ENCODE results near the gene EPHA6.
"Not testable (repeated sequence)": the region's sequence is repeated elsewhere in the genome, so short reads cannot be mapped to it uniquely, and the experiment has no call there.

The EPHA6 gene

DNA sequence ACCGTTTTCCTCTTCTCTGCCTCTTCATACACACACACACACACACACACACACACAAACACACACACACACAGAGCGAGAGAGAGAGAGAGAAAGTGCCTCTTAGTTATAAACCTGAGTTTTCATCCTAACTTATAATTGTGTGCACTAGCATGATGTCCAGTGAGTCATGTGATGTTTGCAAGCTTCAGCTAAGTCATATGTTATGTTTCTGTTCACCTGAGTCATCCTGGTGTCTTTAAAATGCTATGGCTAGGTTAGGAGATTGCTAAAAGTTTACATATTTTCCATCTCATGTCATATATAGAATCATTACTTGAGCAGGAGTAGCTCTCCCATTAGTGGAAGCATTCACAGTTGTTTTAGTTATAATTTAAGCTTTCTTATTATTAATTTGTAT, 155.8 kb downstream of the EPHA6 start:
- no peak for DNase-seq (ENCODE audit: extremely low spot score)
- ChIA-PET CTCF (no interaction called here), POLR2A (no interaction called here)
- no peak for TF ChIP-seq ELF4 (IDR thresholded peaks at IDR 0.05)
- TF ChIP-seq FOXA1 (IDR thresholded peaks at IDR 0.05), result no peak
- no peak for TF ChIP-seq L3MBTL2 (conservative IDR thresholded peaks at IDR 0.05)
- TF ChIP-seq, protein P1, sequence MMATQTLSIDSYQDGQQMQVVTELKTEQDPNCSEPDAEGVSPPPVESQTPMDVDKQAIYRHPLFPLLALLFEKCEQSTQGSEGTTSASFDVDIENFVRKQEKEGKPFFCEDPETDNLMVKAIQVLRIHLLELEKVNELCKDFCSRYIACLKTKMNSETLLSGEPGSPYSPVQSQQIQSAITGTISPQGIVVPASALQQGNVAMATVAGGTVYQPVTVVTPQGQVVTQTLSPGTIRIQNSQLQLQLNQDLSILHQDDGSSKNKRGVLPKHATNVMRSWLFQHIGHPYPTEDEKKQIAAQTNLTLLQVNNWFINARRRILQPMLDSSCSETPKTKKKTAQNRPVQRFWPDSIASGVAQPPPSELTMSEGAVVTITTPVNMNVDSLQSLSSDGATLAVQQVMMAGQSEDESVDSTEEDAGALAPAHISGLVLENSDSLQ (IDR thresholded peaks at IDR 0.05), result no peak
- no peak for TF ChIP-seq TARDBP (IDR thresholded peaks at IDR 0.05)
- TF ChIP-seq HDGF (IDR thresholded peaks at IDR 0.05; ENCODE audit: borderline replicate concordance), result no peak
- TF ChIP-seq ZNF384 (IDR thresholded peaks at IDR 0.05), result no peak
- no peak for TF ChIP-seq NFRKB (IDR thresholded peaks at IDR 0.05)
- no peak for TF ChIP-seq LEF1 (IDR thresholded peaks at IDR 0.05; ENCODE audit: borderline replicate concordance)
- no peak for TF ChIP-seq ARNT (IDR thresholded peaks at IDR 0.05)

DNA sequence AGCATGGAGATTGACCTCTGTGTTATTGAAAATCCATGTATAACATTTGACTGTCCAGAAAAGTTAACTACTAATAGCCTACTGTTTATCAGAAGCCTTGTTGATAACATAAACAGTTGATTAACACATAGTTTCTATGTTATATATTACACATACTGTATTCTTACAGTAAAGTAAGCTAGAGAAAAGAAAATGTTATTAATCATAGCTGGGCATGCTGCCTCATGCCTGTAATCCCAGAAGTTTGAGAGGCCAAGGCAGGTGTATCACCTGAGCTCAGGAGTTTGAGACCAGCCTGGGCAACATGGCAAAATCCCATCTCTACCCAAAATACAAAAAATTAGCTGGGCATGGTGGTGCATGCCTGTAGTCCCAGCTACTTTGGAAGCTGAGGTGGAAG, 163.3 kb downstream of the EPHA6 start:
- ChIA-PET CTCF (no interaction called here), POLR2A (no interaction called here)
- no peak for DNase-seq (ENCODE audit: extremely low spot score)
- TF ChIP-seq FOXK2 (IDR thresholded peaks at IDR 0.05), result no peak
- TF ChIP-seq HDGF (IDR thresholded peaks at IDR 0.05; ENCODE audit: borderline replicate concordance), result no peak
- TF ChIP-seq FOXM1 (IDR thresholded peaks at IDR 0.05; ENCODE audit: borderline replicate concordance), result no peak

DNA sequence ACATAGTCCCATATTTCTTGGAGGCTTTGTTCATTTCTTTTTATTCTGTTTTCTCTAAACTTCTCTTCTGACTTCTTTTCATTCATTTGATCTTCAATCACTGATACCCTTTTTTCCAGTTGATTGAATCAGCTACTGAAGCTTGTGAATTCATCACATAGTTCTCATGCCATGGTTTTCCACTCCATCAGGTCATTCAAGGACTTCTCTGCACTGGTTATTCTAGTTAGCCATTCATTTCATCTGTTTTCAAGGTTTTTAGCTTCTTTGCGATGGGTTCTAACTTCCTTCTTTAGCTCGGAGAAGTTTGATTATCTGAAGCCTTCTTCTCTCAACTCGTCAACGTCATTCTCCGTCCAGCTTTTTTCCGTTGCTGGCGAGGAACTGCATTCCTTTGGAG, 169.3 kb downstream of the EPHA6 start:
- CTCF ChIA-PET; POLR2A ChIA-PET; DNase-seq (ENCODE audit: extremely low spot score): not testable (repeated sequence)

- TF ChIP-seq ZNF384 (IDR thresholded peaks at IDR 0.05), result no peak
- CTCF ChIA-PET, result no interaction called here
- POLR2A ChIA-PET, result no interaction called here
- DNase-seq (ENCODE audit: extremely low spot score), result no peak
These were observed 171.8 kb downstream of the EPHA6 start for GRCh38 chr3:96986241-96986640.

DNA sequence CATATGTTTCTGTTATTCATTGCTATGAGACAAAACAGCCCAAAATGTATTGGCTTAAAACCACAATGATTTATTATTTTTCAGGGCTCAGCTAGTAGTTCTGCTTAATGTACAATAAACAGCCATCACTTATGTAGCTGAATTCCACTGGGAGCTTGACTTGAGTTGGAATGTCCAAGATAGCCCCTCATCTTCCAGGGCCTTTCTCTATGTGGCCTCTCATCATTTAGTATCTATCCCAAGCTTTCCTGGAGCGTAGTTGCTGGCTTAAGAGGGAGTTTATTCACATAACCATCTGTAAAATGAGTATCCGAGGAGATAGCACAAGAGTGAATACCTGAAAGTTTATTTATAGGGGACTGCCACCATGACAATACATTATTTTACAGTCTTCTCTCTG, 176.8 kb downstream of the EPHA6 start:
- ChIA-PET CTCF (no interaction called here), POLR2A (no interaction called here)
- TF ChIP-seq, protein P1 (IDR thresholded peaks at IDR 0.05), result no peak
- TF ChIP-seq BHLHE40 (IDR thresholded peaks at IDR 0.05; ENCODE audit: borderline replicate concordance) (no peak), LEF1 (IDR thresholded peaks at IDR 0.05; ENCODE audit: borderline replicate concordance) (no peak), ARNT (IDR thresholded peaks at IDR 0.05) (no peak), ZNF384 (IDR thresholded peaks at IDR 0.05) (no peak), FOXA1 (IDR thresholded peaks at IDR 0.05) (no peak), SUZ12 (IDR thresholded peaks at IDR 0.05) (no peak), CTBP1 (IDR thresholded peaks at IDR 0.05; ENCODE audit: borderline replicate concordance) (no peak), ELF4 (IDR thresholded peaks at IDR 0.05) (no peak), SP1 (IDR thresholded peaks at IDR 0.05) (no peak), TARDBP (IDR thresholded peaks at IDR 0.05) (no peak), FOXK2 (IDR thresholded peaks at IDR 0.05) (no peak), HDGF (IDR thresholded peaks at IDR 0.05; ENCODE audit: borderline replicate concordance) (no peak)
- DNase-seq (ENCODE audit: extremely low spot score), result no peak

DNA sequence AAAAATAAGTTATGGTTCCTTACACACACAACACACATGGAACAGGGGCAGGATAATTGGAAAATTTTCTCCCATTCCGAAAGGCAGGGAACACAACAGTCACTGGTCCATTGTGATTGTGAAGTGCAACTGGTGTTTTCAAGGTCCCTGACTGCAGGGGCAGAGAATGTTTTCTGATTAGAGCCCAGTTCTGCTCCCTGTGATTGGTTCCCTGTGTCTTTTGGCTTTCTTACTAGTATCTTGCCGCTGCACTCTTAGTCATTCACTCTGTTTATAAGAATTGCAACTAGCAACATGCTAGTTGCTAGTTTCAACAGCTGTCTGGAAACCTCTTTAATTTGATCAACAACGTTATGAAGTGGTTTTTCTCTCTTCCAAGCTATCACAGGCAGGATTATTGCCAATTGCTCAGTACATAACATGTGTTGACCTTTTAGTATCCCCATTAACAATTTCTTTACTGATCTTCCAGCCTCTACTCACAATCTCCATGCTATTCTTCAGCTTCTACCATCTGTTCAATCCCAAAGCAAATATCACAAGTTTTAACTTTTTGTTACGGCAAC, 177.5 kb downstream of the EPHA6 start:
- POLR2A ChIA-PET, result no interaction called here
- CTCF ChIA-PET, result no interaction called here
- TF ChIP-seq CTBP1 (IDR thresholded peaks at IDR 0.05; ENCODE audit: borderline replicate concordance) (no peak), LEF1 (IDR thresholded peaks at IDR 0.05; ENCODE audit: borderline replicate concordance) (no peak), FOXA1 (IDR thresholded peaks at IDR 0.05) (no peak), TARDBP (IDR thresholded peaks at IDR 0.05) (no peak), ZNF384 (IDR thresholded peaks at IDR 0.05) (no peak), FOXK2 (IDR thresholded peaks at IDR 0.05) (no peak)

DNA sequence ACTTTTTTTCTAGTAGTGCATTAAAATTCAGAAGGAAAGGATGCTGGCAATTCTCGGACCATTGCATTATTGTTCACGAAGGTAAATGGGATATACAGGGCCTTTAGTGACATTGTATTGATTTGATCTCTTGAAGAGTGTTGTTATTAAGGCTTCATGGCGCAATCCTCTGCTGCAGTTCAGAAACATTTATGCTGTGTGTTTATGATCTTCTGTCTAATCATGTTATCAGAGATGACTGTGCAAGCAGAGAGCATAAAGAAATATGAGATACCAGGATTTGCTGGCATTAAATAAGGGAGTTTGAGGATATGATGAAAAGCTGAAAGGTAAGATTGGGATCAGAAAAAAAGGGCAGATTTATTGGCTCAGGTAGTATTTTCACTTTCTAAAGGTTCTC, 180.6 kb downstream of the EPHA6 start:
- TF ChIP-seq FOXK2 (IDR thresholded peaks at IDR 0.05) (no peak), ARNT (IDR thresholded peaks at IDR 0.05) (no peak), LEF1 (IDR thresholded peaks at IDR 0.05; ENCODE audit: borderline replicate concordance) (no peak), ELF4 (IDR thresholded peaks at IDR 0.05) (no peak), FOXM1 (IDR thresholded peaks at IDR 0.05; ENCODE audit: borderline replicate concordance) (no peak), NFRKB (IDR thresholded peaks at IDR 0.05) (no peak), BHLHE40 (IDR thresholded peaks at IDR 0.05; ENCODE audit: borderline replicate concordance) (no peak)
- TF ChIP-seq, protein P1 (IDR thresholded peaks at IDR 0.05), result no peak
- ChIA-PET POLR2A (no interaction called here), CTCF (no interaction called here)
- DNase-seq (ENCODE audit: extremely low spot score), result no peak

More for the DNA sequence above, 177.5 kb downstream of the EPHA6 start:
- no peak for DNase-seq (ENCODE audit: extremely low spot score)

DNA sequence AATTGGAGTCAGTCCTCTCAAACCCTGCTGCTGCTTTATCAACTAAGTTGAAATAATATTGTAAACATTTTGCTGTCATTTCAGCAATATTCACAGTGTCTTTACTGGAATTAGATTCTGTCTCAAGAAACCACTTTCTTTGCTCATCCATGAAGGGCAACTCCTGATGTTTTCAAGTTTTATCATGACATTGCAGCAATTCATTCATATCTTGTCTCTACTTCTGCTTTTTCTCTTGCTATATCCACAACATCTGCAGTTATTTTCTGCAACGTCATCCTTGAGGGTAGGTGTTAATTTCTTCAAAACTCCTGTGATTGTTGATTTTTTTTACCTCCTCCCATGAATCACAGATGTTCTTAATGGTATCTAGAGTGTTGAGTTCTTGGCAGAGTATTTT, 181.6 kb downstream of the EPHA6 start:
- ChIA-PET CTCF (no interaction called here), POLR2A (no interaction called here)
- TF ChIP-seq BHLHE40 (IDR thresholded peaks at IDR 0.05; ENCODE audit: borderline replicate concordance), result no peak
- no peak for TF ChIP-seq SP1 (IDR thresholded peaks at IDR 0.05)
- no peak for TF ChIP-seq NFRKB (IDR thresholded peaks at IDR 0.05)
- no peak for TF ChIP-seq ARNT (IDR thresholded peaks at IDR 0.05)
- TF ChIP-seq, protein P1 (IDR thresholded peaks at IDR 0.05), result no peak
- TF ChIP-seq LEF1 (IDR thresholded peaks at IDR 0.05; ENCODE audit: borderline replicate concordance), result no peak
- no peak for TF ChIP-seq HDGF (IDR thresholded peaks at IDR 0.05; ENCODE audit: borderline replicate concordance)
- no peak for TF ChIP-seq FOXA1 (IDR thresholded peaks at IDR 0.05)
- no peak for TF ChIP-seq SUZ12 (IDR thresholded peaks at IDR 0.05)
- TF ChIP-seq CTBP1 (IDR thresholded peaks at IDR 0.05; ENCODE audit: borderline replicate concordance), result no peak
- TF ChIP-seq ELF4 (IDR thresholded peaks at IDR 0.05), result no peak
- TF ChIP-seq TARDBP (IDR thresholded peaks at IDR 0.05), result no peak
- no peak for TF ChIP-seq FOXM1 (IDR thresholded peaks at IDR 0.05; ENCODE audit: borderline replicate concordance)
- TF ChIP-seq L3MBTL2 (conservative IDR thresholded peaks at IDR 0.05), result no peak
- DNase-seq (ENCODE audit: extremely low spot score), result no peak

Measured in HEK293T (cell line).